ENCODE results near the gene KLHL29.

DNA sequence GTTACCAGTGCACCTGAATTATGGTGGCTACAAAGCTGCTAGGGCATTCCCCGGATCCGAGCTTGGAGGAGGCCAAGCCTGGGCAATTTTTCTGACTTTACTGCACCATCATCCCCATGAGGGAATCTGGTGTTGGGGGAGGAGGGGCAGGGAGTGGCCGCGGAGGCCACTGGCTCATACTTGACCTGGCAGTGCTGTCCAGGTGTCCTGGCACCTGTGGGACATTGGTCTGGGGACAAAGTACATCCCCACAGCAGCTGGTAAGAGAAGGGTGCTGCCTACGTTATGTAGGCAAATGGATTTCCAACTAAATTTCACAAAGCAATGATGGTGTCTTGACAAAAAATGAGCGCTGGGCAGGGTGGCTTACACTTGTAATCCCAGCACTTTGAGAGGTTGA, 48.3 kb downstream of the KLHL29 start:
- TF ChIP-seq CTCF (conservative IDR thresholded peaks at IDR 0.05) (no peak), ZFX (IDR thresholded peaks at IDR 0.05) (no peak)
